Right hindlimb (tissue), 1 donor: ENCODE results near the gene TAX1BP1.
"Not testable (repeated sequence)": the region's sequence is repeated elsewhere in the genome, so short reads cannot be mapped to it uniquely, and the experiment has no call there.

Experiments used
- DNase-seq: peaks from one replicate; pipeline ENCODE4 v3.0.0-alpha.2; 2018

Gene TAX1BP1

GRCh38 chr7:27850531-27850930, 110.6 kb downstream of the TAX1BP1 start:
- no peak for DNase-seq

DNA sequence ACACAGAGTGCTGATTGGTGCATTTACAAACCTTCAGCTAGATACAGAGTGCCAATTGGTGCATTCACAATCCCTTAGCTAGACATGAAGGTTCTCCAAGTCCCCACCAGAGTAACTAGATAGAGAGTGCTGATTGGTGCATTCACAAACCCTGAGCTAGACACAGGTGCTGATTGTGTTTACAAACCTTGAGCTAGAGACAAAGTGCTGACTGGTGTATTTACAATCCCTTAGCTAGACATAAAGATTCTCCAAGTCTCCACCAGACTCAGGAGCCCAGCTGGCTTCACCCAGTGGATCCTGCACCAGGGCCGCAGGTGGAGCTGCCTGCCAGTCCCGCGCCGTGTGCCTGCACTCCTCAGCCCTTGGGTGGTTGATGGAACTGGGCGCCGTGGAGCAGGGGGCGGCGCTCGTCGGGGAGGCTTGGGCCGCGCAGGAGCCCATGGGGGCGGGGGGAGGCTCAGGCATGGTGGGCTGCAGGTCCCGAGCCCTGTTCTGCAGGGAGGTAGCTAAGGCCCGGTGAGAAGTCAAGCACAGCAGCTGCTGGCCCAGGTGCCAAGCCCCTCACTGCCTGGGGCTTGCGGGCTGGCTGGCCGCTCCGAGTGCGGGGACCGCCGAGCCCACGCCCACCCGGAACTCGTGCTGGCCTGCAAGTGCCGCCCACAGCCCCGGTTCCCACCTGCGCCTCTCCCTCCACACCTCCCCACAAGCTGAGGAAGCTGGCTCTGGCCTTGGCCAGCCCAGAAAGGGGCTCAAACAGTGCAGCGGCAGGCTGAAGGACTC, 116.9 kb downstream of the TAX1BP1 start:
- not testable (repeated sequence) for DNase-seq

DNA sequence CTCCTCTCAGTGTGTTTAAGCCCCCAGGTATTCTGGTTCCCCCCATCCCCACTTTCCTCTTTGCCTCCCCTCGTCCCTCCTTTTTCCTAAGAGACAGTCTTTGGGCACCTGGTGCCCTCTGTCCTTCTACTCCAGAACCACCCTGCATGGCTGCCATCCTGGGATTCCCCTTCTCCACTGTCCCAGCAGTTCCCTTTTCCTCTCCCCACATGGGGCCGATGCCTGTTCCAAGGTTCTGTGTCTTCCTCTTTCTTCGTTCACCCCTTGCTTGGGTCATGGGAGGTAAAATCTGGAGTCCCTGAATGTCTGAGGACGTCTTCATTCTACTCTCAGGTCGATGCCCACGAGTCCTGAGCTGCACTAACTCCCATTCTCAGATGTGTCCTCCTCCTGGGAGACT, 120.8 kb downstream of the TAX1BP1 start:
- DNase-seq: no peak

- no peak for DNase-seq
These were observed 121.8 kb downstream of the TAX1BP1 start for GRCh38 chr7:27861747-27862146.

DNA sequence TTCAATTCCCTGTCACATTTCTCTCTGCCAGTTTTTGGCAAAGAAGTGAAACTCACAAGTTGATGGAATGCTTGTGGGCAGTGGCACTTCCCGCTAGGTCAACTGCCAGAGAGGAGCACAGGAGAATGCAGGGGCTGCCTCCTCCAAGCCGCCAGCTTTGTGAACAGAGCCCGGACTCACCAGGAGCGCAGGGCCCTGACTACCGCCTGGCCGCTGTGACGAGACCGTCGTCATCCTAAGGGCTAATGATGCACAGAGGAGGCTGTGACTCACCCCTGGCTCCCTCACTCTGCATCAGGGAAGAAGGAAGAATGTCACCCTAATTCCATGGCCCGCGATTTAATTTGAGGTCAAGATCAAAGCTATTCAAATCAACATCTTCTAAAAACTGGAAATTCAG, 123.9 kb downstream of the TAX1BP1 start:
- DNase-seq: peak; percentile 46

GRCh38 chr7:27866256-27866655, 126.3 kb downstream of the TAX1BP1 start:
- DNase-seq: no peak

DNA sequence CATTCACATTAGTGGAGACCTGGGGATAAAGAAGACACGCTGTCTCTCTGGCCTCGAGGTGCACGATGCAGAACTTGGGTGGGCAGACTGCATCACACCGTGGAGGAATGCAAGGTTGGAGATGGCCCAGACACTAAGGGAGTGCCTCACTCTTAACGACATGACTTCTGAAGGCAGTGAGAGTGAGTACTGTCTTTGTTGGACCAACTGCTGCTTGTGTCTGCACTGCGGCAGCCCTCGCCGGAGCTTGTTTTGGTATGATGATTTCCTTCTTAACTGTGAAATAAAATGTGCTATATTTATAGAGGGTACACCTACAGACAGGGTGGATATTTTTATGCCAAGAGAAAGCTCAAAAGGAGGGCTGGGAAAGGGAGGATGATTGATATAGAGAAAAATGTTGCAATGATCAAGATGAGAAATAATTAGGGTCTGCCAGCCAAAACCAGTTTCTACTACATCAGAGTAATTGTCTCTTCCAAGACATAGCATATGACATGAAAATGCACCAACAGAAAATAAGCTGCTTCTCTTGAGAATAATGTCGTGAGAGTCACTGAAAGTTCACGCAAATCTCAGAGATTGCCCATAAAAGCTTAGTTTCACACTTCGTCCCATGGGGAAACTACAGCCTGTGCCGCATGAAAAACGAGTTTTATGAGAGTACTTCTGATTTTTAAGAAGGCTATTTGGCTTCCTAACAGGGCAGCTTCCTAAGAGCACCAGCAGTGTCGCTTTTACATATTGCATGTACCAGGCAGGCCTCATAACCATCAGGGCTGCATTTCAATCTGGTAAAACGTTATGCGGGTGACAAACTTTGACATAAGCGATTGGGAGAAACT, 127.1 kb downstream of the TAX1BP1 start:
- DNase-seq: no peak

DNA sequence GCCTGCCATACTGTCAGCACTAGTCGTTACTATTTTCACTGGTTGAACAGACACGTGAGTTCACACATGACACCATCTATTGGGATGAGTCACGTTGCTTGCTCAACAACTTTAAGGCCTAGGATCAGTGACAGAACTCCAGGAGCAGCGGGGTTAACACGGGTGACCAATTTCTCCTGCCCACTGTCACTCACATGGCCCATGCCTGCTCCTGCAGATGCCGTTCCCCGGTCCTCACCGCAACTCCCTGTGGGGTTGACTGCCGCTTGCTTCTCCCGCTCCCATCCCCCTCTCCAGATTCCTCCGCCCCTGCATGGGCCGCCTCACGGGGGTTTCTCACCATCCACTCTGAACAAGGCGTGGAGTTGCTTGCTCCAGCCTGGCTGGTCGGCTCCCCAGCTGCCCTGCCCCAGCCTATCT, 128.2 kb downstream of the TAX1BP1 start:
- no peak for DNase-seq

DNA sequence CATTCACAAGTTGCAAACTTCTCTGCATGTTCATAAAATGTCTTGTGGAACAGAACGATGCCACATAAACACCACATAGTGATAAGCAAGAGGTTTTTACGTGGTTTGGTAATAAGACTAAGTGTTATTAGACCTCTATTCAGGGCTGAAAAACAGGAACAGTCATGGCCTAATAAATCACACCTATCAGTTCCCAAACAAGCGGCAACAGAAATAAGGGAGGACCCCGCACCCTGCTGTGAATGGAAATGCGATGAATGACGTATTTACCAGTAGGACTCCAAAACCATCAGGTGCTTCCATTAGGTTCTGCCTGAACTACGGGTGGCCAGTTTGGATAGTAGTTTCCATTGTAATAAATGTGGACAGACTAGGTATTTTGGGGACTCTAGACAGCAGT, 129.1 kb downstream of the TAX1BP1 start:
- DNase-seq: no peak

DNA sequence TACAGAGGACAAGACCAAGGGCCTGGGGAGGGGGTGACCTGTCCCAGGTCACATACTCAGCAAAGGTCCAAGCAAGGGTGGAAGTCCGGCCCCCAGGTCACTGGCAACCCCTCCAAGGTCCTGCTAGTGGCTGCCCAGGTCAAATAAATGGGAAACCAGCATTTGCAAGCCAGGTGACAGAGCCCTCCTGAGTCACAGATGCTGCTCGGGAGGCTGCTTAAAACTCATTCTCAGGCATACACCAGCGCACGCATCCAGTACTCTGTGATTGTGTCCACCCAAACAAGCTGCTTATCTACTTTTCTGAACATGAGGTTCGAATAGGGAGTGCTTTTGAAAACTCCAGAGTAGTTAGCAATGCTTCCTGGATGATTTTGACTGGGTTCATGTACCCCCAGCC, 130.6 kb downstream of the TAX1BP1 start:
- DNase-seq: no peak

- DNase-seq: no peak
These were observed 131.1 kb downstream of the TAX1BP1 start for GRCh38 chr7:27871086-27871485.

DNA sequence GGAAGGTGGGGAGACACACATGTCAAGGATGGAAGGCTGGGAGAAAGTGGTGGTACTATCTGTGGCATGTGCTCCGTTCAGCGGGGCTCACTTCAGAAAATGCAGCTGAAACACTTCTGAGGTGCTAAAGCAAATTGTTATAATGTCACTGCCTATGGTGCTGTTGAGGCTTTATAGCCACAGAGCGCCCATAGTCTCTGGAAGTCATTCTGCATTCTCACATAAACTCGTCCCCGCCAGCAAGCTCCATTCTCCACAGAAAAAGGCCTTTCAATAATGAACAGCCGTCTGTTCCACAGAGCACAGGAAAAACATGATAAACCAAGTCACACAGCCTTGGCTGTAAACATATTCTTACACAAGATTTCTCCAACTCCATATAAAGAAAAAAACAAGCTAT, 131.9 kb downstream of the TAX1BP1 start:
- DNase-seq: no peak

GRCh38 chr7:27872356-27873275, 132.7 kb downstream of the TAX1BP1 start:
- DNase-seq: no peak

DNA sequence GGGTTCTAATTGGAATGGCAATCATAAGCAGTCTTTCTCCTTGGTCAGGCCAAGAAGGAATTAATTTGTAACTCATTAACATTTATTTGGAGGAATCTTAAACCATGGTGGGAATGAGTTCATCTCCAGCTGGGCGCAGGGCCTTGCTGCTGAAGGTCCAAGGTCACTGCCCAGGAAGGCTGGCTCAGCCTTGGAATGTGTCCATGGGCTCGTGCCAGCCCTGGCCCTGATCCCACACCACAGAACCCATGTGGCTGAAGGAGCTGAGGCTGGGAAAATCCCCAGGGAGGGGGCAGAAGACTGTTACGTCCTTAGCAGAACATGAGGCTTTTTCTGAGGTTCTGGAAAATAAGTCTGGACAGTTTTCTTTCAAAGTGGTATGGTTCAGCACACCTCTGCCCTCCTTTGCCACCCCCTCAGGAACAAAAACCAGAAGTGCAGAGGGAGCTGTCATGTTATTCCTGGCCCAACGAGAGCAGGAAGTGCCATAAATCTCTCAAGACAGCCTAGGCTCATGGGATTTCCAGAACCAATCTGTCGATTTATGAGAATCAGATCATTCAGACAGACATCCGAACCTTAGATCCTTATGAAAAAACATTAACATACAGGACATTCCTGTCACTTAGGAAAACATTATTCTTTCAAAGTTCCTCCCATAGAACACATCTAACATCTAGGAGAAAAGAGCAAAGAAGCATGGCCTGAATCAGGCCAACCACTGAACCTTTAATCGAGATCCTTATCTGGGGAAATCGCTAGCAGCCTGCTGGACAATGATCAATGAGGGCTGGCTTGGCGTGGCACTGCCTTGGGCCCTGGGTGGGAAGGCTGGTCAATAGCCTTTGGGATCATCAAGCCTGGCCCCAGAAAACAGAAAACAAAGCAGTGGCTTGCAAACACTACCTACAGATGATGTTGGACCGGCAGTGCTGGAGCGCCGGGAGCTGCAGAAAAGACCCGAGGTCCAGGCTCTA, 134.3 kb downstream of the TAX1BP1 start:
- DNase-seq: peak; percentile 41

DNA sequence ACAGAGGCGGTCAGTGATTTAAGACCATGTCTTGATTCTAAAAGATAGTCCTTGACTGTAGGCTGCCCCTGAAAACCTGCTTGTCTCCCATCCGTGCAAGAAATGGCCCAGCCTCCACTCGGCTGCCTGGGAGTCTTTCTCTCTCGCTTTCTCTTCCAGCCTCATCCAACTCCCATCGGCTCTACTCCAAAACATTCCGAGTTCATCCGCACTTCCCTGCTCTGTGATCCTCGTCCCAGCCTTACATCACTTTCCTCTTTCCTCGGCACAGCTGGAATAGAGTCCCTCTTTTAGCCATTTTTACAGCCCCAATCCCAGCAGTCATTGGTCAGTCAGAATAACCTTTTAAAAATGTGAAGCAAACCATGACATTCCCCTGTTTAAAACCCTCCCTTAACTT, 135.1 kb downstream of the TAX1BP1 start:
- DNase-seq: no peak

GRCh38 chr7:27875832-27876231, 135.9 kb downstream of the TAX1BP1 start:
- no peak for DNase-seq

- no peak for DNase-seq
These were observed 136.8 kb downstream of the TAX1BP1 start for GRCh38 chr7:27876756-27877155.
